ENCODE measurements around the gene PDZD2. TPM values are rescaled to one million over a fixed set of nuclear protein-coding genes. Genes with fewer than 3 reads are reported as not detected.

PDZD2 gene
- polyA plus RNA-seq, 1 donor from 2014 or later, result 3.1 TPM

GRCh38 chr5:31976169-31976568 is 337.2 kb downstream of the PDZD2 start:
- no peak for TF ChIP-seq EP300 (conservative IDR thresholded peaks at IDR 0.05; ENCODE audit: poor library complexity, severe bottlenecking)
- no peak for TF ChIP-seq SMC3 (conservative IDR thresholded peaks at IDR 0.05; ENCODE audit: poor library complexity)
- no peak for TF ChIP-seq RAD21 (conservative IDR thresholded peaks at IDR 0.05)
- no peak for TF ChIP-seq EZH2 (IDR thresholded peaks at IDR 0.05; ENCODE audit: borderline replicate concordance, insufficient read depth, low read length, poor library complexity, severe bottlenecking)
- no peak for TF ChIP-seq CTCF (IDR thresholded peaks at IDR 0.05; ENCODE audit: poor library complexity, severe bottlenecking)
- no peak for TF ChIP-seq REST (IDR thresholded peaks at IDR 0.05; ENCODE audit: borderline replicate concordance)
- TF ChIP-seq POLR2AphosphoS5 (IDR thresholded peaks at IDR 0.05), result no peak
- no peak for TF ChIP-seq MXI1 (conservative IDR thresholded peaks at IDR 0.05; ENCODE audit: poor library complexity, severe bottlenecking)
- no peak for TF ChIP-seq TAF1 (IDR thresholded peaks at IDR 0.05; ENCODE audit: low read depth)
- no peaks in the 10 kb centered on the region for H3K79me2 ChIP-seq (replicated peaks; ENCODE audit: insufficient read depth, low read length)
- H3K9me2 ChIP-seq (ENCODE audit: insufficient read depth, low read length), result no peaks in the 10 kb centered on the region
- no peak overlapping the region for H3K4me2 ChIP-seq (ENCODE audit: low read length)
- no peak overlapping the region for H3K27ac ChIP-seq (ENCODE audit: low read length)
- no peak overlapping the region for H3K9ac ChIP-seq (ENCODE audit: low read length)
- no peak overlapping the region for H3K4me3 ChIP-seq (ENCODE audit: low read length)
- H3K9me3 ChIP-seq (ENCODE audit: low read length), result no peaks in the 10 kb centered on the region
- no peaks in the 10 kb centered on the region for H3K36me3 ChIP-seq (ENCODE audit: insufficient read depth, low read length)
- H3F3A ChIP-seq (ENCODE audit: insufficient read depth, low read length, poor library complexity, severe bottlenecking), result no peaks in the 10 kb centered on the region
- H4K20me1 ChIP-seq (ENCODE audit: insufficient read depth), result no peaks in the 10 kb centered on the region
- H2AFZ ChIP-seq (ENCODE audit: low read depth, low read length), result no peak overlapping the region
- no peaks in the 10 kb centered on the region for H3K27me3 ChIP-seq (ENCODE audit: insufficient read depth, low read depth, low read length)

GRCh38 chr5:31981361-31981945 is 342.5 kb downstream of the PDZD2 start:
- no peak for TF ChIP-seq RAD21 (conservative IDR thresholded peaks at IDR 0.05)
- H2AFZ ChIP-seq (ENCODE audit: low read depth, low read length), result no peak overlapping the region
- H3K9me3 ChIP-seq (ENCODE audit: low read length), result no peaks in the 10 kb centered on the region
- no peak overlapping the region for H3K4me3 ChIP-seq (ENCODE audit: low read length)
- no peaks in the 10 kb centered on the region for H4K20me1 ChIP-seq (ENCODE audit: insufficient read depth)
- H3K27me3 ChIP-seq (ENCODE audit: insufficient read depth, low read depth, low read length), result no peaks in the 10 kb centered on the region
- no peaks in the 10 kb centered on the region for H3K9me2 ChIP-seq (ENCODE audit: insufficient read depth, low read length)
- no peaks in the 10 kb centered on the region for H3F3A ChIP-seq (ENCODE audit: insufficient read depth, low read length, poor library complexity, severe bottlenecking)
- H3K27ac ChIP-seq (ENCODE audit: low read length), result no peak overlapping the region
- no peaks in the 10 kb centered on the region for H3K79me2 ChIP-seq (replicated peaks; ENCODE audit: insufficient read depth, low read length)
- H3K9ac ChIP-seq (ENCODE audit: low read length), result no peak overlapping the region
- no peaks in the 10 kb centered on the region for H3K36me3 ChIP-seq (ENCODE audit: insufficient read depth, low read length)
- H3K4me2 ChIP-seq (ENCODE audit: low read length), result no peak overlapping the region

- H3K9me2 ChIP-seq (ENCODE audit: insufficient read depth, low read length), result no peaks in the 10 kb centered on the region
- H3K27me3 ChIP-seq (ENCODE audit: insufficient read depth, low read depth, low read length), result no peaks in the 10 kb centered on the region
- H3K4me2 ChIP-seq (ENCODE audit: low read length), result no peak overlapping the region
- H3K4me3 ChIP-seq (ENCODE audit: low read length), result no peak overlapping the region
- H3K9ac ChIP-seq (ENCODE audit: low read length), result no peak overlapping the region
- H2AFZ ChIP-seq (ENCODE audit: low read depth, low read length), result no peak overlapping the region
- no peaks in the 10 kb centered on the region for H3K79me2 ChIP-seq (replicated peaks; ENCODE audit: insufficient read depth, low read length)
- H3K36me3 ChIP-seq (ENCODE audit: insufficient read depth, low read length), result no peaks in the 10 kb centered on the region
- H3K27ac ChIP-seq (ENCODE audit: low read length), result no peak overlapping the region
- TF ChIP-seq CTCF (IDR thresholded peaks at IDR 0.05; ENCODE audit: poor library complexity, severe bottlenecking) (no peak), REST (IDR thresholded peaks at IDR 0.05; ENCODE audit: borderline replicate concordance) (no peak), TAF1 (IDR thresholded peaks at IDR 0.05; ENCODE audit: low read depth) (no peak), EZH2 (IDR thresholded peaks at IDR 0.05; ENCODE audit: borderline replicate concordance, insufficient read depth, low read length, poor library complexity, severe bottlenecking) (no peak), MXI1 (conservative IDR thresholded peaks at IDR 0.05; ENCODE audit: poor library complexity, severe bottlenecking) (no peak), EP300 (conservative IDR thresholded peaks at IDR 0.05; ENCODE audit: poor library complexity, severe bottlenecking) (no peak), RAD21 (conservative IDR thresholded peaks at IDR 0.05) (no peak), SMC3 (conservative IDR thresholded peaks at IDR 0.05; ENCODE audit: poor library complexity) (no peak), POLR2AphosphoS5 (IDR thresholded peaks at IDR 0.05) (no peak)
- H4K20me1 ChIP-seq (ENCODE audit: insufficient read depth), result no peaks in the 10 kb centered on the region
- H3F3A ChIP-seq (ENCODE audit: insufficient read depth, low read length, poor library complexity, severe bottlenecking), result no peaks in the 10 kb centered on the region
- no peaks in the 10 kb centered on the region for H3K9me3 ChIP-seq (ENCODE audit: low read length)
Observed at GRCh38 chr5:31982027-31982426, 343.1 kb downstream of the PDZD2 start.
